HG02798 (cell line): Measurements from ENCODE around the gene MKRN2.

Source experiments
- ATAC-seq: cut with Tn5 transposase; IDR thresholded peaks from one replicate; pipeline ENCODE4 v1.9.1; 2021; ENCODE audit warnings: mild to moderate bottlenecking; ENCODE audit not compliant: unreplicated experiment, poor library complexity

Gene MKRN2

DNA sequence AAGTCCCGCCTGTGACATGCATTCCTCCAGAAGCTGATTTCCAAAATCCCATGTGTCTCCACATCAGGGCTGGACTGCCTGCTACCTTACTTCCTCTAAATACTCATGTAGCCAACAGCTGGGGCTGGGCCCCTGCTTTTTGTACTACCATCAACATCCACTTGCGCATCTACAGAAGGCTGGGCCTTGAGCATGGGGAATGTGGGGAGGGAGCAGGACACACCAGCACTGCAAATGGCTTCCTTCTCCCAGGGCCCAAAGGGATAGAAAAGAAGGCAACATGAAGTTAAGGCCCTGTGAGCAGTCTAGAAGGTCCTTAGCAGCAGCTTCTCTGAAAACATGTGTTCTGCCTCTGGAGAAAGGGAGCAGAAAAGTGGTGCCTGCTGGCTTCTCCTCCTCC lies 27.2 kb downstream of the MKRN2 start:
- no peak for ATAC-seq

GRCh38 chr3:12585181-12585580 lies 28.3 kb downstream of the MKRN2 start:
- no peak for ATAC-seq

DNA sequence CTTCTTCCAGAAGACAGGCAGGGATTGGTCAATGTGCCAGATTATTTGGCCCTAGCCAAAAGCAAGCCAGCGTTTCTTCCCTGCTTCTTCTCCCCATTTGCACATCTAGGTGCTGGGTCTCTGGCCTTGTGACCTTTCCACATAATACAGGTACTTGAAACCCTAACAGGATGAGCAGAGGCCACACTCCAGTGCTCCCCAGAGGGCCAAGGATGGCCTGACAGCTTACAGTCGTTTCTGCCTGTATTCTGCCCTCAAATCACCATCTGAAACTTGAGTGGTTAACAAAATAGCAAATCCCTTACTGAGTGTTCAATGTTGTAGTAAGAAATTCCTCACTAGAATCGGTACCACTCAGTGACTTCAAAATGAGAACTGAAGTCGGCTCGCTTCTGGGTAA lies 29.1 kb downstream of the MKRN2 start:
- ATAC-seq: peak; percentile 58

DNA sequence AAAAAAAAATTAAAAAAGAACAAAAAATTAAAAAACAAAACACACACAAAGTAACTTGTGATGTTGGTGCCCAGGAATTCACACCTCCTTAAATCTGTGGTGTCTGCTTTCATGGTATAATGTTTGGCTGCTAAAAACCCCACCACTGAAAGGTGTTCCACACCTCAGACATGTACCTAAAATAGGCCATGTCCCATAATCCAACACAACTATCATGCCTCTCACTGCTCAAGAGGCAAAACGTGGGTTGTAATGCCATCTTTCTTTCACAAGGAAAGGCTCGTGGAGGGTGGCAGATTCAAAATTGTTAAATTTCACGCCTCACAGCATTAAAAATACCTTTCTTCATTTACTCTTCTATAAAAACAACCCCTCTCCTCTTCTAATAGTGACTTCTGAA lies 29.5 kb downstream of the MKRN2 start:
- ATAC-seq: no peak

DNA sequence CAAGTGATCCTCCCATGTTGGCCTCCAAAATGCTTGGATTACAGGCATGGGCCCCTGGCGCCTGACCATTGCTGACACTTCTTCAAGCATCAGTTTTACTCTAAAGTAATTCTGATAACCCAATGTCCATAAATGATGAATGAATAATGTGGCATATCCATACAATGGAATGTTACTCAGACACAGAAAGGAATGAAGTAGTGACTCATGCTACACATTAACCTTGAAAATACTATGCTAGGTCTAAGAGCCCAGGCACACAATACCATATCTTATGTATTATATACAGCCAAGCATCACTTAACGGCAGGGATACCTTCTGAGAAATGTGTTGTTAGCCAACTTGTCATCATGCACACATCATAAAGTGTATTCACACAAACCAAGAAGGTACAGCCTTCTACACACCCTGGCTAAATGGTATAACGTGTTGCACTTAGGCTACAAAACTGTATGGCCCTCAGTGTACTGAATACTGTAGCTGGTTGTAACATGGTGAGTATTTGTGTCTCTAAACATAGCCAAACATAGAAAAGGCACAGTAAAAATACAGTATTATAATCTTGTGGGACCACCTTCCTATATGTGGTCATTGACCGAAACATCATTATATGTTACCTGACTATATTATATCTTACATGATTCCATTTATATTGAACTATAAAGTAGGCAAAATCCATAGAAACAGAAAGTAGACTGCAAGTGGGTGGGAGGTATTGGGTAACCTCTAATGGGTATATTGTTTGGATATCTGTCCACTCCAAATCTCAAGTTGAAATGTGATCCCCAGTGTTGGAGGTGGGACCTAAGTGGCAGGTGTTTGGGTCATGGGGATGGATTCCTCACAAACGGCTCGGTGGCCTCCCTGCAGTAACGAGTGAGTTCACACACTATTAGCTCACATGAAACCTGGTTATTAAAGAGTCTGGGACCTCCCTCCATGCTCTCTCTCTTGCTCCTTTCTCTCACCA lies 31.4 kb downstream of the MKRN2 start:
- no peak for ATAC-seq

DNA sequence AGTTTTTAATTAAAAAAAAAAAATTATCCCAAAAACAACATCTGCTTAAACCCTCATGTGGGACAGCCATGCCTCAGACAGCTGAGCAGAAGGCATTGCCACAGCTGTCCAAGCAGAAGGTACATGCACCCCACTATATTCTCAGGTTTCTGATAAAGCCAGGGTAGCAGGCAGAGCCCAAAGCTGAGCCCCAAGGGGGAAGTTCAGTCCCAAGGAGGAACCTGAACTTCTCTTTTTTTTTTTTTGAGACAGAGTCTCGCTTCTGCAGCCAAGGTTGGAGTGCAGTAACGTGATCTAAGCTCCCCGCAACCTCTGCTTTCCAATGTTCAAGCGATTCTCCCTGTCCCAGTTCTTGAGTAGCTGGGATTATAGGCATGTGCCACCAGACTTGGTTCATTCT lies 33.2 kb downstream of the MKRN2 start:
- no peak for ATAC-seq

DNA sequence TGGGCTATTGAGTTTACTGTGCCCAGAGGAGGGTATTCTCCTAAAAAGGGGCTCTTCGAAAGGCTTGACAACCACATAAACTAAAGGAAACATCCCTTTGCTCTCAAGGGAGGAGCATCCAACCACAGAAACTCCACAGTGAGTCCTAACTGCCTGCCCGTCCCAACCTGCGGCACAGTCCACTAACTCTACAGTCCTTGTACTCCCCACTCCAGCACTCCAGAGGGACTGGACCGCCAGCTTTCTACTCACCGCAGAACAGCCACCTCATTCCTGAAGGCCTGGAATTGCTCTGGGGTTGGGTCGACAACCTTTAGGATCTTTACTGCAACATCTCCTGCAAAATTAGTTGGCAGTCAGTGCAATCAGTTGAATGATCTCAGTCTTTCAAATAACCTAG lies 34.6 kb downstream of the MKRN2 start:
- no peak for ATAC-seq

DNA sequence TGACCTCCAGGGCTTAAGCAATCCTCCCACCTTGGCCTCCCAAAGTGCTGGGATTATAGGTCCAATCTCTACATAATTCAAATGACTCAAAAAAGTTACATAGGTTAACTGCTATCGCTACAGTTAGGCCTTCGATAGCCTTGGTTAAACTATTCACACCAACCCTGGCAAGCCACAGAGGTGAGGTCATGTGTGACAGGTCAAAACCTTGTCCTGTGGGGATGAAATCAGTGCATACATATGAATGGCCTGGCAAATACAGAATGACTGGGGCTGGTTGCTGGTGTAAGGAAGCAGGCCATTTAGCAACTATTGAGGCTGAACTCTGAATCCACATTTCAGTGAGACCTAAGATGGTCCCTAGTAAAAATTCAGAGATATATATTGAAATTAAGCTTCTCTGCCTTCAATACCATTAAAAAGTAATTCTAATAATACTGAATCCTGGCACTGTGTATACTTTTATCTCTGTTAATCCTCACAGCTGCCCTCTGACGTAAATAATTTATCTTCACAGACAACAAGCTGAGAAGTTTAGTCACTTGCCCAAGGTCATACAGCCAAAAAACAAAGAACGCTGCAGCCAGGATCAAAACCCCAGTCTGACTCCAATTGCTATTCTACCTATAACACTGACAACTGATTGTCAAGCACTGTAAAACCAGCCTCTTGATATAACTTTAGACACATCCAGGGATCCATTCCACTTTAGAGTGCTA lies 35.3 kb downstream of the MKRN2 start:
- ATAC-seq: no peak

GRCh38 chr3:12593473-12593872 lies 36.6 kb downstream of the MKRN2 start:
- ATAC-seq: no peak

- ATAC-seq: no peak
Measured at GRCh38 chr3:12598890-12599289, 42.0 kb downstream of the MKRN2 start.

GRCh38 chr3:12601072-12601471 lies 44.2 kb downstream of the MKRN2 start:
- ATAC-seq: no peak

- no peak for ATAC-seq
Measured at GRCh38 chr3:12603969-12604368, 47.1 kb downstream of the MKRN2 start.

DNA sequence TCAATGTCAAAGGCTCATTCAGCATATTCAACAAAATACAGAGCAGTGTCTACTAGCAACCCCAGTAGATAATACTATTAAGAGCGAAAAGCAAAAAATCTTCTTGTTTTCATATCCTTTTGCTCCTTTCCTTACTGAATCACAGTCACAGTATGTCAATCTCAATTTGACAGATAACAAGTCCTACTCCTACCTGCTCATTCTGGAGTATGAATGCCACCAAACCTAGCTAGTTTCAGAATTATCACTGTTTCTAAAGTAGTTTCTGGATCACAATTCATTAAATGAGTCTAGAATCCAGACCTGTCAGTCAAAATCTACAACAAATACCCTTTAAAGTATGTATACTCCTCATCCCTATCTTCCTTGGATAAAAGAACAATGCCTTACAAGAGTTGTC lies 51.5 kb downstream of the MKRN2 start:
- ATAC-seq: no peak

- ATAC-seq: no peak
Measured at GRCh38 chr3:12611117-12611516, 54.2 kb downstream of the MKRN2 start.

DNA sequence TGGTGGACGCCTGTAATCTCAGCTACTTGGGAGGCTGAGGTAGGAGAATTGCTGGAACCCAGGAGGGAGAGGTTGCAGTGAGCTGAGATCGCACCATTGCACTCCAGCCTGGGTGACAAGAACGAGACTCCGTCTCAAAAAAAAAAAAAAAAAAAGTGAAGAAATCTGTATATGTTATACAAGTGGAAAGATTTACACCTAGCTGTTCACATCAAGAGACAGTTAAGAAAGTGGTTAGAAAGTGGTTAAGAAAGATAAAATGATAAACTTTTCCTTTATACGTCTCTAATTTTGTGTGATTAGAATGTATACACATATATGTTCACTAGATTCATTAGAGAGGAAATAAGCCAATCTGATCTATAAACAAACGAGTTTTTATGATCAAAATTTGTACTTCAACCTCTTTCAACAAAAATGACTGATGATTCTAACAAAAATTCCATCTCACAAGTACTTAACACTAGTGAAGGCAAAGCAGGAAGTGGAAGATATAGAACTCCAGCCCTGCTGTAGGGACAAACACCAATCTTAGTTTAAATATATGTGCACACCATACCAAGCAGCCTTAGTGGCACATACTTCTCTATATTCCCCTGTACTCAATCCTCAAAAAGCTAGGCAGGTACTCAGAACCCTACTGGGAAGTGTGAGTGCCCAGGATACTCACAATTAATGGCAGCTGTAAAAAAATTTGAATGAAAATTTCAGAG lies 55.8 kb downstream of the MKRN2 start:
- ATAC-seq: no peak

GRCh38 chr3:12613250-12613649 lies 56.4 kb downstream of the MKRN2 start:
- no peak for ATAC-seq

GRCh38 chr3:12615266-12615665 lies 58.4 kb downstream of the MKRN2 start:
- ATAC-seq: no peak

DNA sequence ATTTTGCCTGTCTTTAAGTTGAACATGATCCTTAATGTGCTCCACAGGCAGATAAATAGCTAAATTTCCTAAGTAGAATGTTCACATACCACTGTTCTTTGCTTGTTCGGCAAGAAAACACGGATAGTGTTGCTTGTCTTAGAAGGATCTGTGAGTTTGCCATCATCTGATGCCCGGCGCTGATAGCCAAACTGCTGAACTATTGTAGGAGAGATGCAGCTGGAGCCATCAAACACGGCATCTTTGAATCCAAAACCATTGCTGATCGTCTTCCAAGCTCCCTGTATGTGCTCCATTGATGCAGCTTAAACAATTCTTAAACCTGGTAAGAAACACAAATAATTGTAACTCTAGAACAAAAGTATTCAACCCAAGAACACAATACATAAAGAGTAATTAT lies 61.5 kb downstream of the MKRN2 start:
- no peak for ATAC-seq

- ATAC-seq: no peak
Measured at GRCh38 chr3:12620305-12620704, 63.4 kb downstream of the MKRN2 start.

DNA sequence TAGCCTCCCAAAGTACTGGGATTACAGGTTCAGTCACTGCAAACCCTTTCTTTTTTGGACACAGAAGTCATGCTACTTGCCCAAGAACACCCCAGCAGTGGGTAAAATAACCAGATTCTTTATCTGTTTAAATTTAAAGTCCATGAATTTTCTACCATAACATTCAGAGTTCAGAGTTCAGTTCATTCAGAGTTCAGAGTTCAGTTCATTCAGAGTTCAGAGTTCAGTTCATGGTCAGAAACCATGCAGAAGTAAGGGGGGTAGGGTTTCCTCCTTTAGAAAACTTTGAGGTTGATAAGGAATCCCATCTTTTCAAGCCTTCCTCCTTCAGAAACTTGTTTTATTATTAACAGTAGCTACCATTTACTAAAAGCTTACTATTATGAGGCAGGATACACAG lies 63.8 kb downstream of the MKRN2 start:
- no peak for ATAC-seq

DNA sequence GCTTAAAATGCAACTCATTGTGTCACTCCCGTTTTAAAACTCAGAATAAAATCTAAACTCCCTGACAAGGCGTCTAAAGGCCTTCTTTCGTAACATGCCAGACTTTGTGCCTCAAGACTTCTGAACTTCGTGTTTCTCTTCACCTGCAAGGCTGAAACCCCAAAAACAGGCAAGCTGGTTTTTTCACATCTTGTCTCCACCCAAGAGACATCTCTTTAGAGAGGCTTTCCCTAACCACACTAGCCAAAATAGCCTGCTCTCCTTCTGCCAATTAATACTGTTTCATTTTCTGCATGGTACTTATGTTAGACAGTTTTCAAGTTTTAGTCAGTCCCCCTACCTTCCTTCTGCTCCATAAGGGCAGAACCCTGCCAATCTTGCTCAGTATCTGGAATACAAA lies 65.4 kb downstream of the MKRN2 start:
- ATAC-seq: peak; percentile 45
